LHCN-M2 (cell line): ENCODE measurements around the gene PAMR1. TPM values are rescaled to one million over a fixed set of nuclear protein-coding genes. Genes with fewer than 3 reads are reported as not detected.
A peak's percentile ranks its signal among the peaks of the same experiment; 100 is the strongest.

Experiments used
- DNase-seq: peaks from one replicate; pipeline ENCODE4 v3.0.0-alpha.2; 2012; ENCODE audit warnings: low read depth
- total RNA-seq: library from RNA; depleted of rRNA; stranded (reverse); fragments of >200 nt; gene quantifications from 2 replicates; pipeline ENCODE4 v1.2.3, GENCODE V29; 2014; rRNA removed

Gene PAMR1
- total RNA-seq, 1 experiment from 2014 or later: 0.23 TPM

DNA sequence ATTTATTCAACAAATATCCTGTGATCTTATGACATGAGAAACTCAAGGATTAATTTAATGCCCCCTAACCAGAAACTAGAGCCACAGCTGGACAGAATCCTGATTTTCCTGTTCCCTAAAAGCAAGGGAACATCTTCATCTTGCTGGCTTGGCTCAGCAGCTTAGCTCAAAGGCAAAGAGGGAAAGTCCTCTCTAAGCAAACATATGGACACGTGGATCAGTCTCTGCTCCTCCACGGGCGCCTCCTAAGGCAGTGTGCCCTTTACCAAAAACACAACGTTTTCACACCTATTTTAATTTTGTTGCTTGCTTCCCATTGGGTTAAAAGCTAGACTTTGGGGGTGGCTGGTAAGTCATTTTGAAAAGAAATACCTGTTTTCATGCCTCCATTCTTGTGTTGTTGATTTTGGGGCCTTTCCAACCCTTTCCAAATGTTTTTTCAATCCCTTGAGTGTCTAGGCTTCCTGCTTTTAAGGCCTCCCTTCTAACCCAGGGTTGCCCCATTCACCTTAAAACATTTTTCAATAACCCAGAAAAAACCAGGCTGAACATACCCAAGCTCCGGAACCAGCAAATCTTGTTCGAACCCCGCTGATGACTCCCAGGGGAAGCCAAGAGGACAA, 121.5 kb downstream of the PAMR1 start:
- DNase-seq: no peak

DNA sequence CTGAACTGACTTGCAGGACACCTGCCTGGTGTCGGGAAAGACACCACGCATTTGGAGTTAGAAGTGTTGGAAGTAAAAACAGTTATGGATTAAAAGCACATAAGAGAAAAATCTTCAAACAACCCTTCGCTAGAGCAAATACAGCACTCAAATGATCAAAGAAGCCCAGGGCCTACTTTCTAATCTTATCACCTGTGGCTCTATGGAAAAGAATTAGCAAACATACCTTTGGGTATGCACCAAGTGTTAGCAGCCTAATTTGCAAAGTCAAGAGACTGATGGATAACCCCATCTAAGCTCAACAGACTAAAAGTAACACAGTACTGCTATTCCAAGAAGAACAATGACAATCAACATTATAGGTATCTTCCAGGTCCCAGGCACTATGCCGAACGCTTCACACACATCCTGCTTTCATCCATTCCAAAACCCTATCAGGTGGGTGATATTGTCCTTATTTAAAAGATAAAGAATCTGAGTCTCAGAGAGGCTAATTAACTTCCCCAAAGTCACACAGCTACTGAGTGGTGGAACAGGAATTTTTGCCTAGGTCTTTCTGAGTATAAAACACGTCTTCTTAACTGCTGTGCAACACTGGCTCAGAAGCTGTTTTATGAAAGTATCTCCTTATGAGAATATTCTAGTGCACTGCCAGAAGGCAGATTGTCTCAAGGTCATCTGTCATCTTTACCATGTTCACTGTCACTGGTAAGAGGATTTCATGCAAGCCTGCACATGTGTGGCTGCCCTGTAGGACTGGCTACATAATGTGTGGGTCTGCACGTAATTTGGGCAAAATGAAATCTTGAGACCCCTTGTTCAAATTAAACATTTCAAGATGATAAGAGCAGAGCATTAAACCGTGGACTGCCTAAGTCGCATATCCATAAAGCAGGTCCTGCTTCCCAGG, 122.4 kb downstream of the PAMR1 start:
- no peak for DNase-seq

DNA sequence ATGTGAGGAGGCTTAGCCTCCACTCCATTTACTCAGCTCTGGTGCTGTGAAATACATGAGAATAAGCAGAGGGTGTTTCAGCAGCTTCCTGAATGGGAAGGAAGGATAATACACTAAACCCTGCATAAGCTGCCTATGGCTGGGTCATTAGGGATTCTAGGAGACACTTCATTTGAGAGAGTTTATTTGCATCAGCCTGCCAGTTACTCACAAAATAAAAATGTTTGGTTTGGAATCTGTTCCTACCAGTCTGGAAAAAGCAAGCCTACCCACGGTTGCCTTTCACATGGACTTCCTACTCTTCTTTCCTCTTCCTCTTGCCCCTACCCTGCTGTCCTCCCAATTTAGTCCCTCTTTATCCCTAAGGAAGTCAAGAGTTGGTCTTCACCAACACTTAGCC, 126.5 kb downstream of the PAMR1 start:
- DNase-seq: no peak

DNA sequence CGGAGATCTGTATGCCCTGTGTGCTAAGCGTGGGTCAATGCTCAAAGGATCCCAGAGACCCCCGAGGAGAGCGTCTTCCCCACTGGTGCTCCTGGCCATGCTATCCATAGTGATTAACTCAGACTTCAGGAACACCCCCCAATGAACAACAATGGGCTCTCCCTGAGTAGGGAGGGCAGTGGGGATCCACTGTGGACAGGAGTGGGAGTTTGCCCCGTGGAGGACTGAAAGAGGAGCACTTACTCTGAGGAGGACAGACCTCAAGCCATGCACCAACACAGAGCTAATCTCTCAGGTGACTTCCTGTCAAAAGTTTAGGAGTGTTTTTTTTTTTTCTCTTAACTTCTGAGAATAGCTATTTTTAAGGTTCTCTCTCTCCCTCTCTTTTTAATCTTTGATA, 130.5 kb downstream of the PAMR1 start:
- no peak for DNase-seq

DNA sequence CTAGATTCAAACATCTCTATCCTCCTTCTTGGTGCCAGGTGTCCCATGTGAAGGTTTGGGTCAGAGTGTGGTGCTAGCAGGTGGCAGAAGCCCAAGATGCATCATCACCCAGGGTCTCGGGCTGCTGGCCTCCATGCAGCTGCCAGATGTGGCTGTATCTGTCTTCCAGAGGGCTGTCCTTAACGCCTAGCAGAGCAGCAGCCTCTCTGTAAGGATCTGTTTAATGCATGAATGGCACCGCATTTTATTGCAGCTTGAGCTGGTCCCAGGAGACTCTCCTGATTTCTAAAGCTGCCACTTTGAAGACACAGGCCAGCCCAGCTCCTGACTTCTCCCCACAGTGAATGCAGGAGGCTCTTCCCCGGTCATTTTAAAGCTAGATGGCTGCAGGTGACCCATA, 132.3 kb downstream of the PAMR1 start:
- DNase-seq: no peak

DNA sequence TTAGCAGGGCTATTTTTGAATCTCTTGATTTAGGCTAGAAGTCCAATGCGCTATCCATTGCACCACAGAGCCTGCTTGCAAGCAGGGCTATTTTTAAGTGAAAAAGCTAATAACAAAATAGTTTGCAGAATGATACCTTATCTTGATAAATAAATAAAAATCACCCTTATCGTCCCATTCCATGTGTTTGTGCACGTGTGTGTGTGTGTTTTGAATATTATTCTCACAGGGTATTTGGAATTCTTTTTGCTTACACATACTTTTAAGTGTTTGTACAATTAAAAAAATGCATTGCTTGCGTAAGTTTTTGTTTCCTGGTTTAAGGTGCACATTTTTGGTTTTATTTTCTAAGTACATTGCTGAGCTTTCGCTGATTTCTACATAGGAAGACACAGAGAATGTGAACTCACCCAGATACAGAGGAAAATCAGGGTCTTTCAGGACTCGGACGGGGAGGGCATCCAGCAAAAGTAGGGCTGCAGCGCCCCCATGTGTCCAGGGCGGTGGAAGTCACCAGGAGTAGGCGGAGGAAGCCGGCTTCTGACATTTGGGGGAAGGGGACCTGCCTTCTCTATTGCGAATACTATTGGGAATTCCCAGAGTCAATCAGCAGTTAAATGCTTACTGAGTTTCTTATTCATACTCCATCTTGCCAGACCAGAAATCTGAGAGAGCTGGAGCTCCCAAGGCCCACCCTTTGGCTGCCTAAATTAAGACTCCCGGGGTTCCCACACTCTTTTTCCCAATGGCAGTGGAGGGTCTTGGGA, 133.3 kb downstream of the PAMR1 start:
- peak; percentile 70 for DNase-seq

DNA sequence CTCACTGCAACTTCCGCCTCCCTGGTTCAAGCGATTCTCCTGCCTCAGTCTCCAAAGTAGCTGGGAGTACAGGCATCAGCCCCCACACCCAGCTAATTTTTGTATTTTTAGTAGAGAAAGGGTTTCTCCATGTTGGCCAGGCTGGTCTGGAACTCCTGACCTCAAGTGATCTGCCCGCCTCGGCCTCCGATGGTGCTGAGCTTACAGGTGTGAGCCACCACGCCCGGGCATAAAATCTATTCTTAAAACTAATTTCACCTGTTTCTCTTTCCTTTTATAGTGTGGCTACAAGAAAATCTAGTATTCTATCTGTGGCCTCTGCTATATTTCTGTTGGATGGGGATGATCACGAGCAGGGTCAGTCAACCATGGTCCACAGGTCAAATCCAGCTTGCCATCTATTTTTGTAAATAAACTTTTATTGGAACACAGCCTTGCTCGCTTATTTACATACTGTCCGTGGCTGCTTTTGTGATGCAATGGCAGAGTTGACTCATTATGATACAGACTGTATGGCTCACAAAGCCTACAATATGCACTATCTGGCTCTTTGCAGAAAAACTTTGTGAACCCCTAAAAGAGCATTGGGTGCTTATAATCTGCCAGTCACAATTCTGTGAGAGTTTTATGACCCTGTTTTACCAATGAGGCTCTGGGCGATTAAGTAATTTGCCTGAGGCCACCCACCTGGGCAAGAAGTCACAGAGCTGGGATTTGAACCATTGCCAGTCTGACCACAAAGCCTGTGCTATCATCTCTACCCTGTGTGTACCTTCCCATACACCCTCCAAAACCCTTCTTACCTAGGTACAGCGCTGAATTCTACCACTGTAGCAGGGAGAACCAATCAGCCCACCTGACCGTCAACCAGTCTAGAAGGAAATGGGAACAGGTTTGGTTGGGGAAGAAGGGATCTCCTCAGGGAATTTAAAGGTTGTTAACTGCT, 134.4 kb downstream of the PAMR1 start:
- peak; percentile 66 for DNase-seq

DNA sequence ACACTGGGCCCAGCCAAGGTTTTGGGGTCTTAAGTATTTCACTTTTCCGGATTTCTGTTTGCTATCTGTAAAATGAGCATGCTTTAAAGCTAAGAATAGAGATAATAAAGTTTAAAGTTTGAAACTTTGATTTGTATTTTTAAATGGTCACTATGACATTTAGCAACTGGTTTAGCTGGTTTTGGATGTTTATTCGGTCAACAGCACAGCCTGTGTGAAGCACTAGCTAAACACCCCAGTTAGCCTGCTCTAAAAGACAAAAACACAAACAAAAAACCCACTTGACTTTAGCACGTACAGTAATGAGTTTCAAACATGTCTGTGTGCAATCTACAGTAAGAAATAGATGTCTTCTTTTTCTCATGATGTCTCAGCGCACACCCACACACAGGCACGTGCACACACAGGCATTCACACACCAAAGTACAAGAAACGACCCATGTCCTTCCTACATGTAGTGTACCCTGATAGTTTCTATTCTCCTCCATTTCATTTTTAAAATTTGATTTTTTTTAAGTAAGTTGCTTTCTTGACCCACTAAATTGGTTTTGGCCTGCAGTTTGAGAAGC, 135.4 kb downstream of the PAMR1 start:
- no peak for DNase-seq

DNA sequence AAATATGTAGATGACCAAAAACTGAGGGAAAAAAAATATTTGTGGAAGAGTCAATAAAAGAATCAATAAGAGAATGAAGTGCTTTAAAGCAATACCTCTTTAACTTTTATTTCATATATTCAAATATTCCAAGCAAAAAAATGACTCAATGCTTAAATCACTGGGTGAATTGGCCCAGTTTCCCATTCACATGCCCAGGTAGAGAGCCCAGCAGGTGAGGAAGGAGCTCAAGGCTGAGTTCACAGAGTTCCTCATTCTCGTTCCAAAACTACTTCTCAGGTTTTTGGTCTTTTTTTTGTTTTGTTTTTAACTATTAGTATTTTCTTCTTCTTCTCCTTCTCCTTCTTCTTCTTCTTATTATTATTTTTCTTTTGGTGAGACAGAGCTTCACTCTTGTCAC, 136.3 kb downstream of the PAMR1 start:
- no peak for DNase-seq

DNA sequence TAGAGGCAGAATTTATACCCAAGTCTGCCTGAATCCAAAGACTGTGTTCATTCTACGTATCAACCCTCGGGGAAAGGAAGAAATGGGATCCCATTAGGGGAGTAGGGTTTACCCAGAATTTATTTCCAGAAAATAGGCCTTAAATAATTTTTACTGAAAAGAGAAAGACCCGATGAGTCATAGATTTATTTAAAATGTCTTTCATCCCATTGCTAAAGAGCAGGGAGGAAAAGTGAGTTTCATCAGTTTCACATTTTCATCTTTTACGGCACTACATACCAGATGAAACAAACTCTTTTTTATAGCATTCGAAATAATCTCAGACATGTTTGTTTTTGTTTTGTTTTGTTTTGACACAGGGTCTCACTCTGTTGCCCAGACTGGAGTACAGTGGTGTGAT, 137.4 kb downstream of the PAMR1 start:
- no peak for DNase-seq

DNA sequence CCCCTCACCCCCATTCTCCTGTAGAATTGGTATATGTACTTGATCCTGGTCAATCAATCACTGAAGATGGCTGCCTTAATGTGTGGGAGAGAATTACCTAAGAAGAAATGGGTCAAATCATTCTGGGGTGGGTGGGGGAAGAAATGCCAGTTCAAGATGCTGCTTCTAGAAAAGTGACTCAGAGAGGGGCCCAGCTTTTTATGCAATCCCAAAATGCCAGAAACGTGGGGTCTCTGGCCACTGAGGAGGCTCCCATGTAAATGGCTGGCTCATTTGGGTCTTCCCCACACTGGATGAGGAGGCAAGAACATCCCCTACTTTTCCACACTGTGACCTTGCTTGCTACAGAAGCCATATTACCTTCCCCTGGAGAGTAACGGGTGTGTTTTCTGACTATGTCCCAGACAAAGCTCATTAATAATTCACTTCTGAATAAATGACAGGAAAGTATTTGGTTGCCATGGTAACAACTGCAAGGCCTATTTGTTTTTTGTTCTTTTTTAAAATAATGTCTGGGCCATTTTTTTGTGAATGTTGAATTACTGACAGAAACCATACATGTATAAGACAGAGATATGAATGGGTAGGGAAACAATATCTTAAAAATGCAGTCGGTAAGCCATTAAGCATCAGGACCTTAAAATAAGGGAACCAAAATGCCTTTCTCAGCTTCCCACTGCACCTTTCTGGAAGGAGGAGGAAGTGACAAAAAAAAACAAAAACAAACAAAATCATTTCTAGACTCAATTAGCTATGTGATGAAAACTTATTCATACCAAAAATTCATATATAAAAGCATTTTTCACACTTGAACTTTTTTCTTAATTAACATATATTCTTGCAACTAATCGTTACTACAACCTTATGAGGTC, 138.1 kb downstream of the PAMR1 start:
- peak; percentile 39 for DNase-seq

DNA sequence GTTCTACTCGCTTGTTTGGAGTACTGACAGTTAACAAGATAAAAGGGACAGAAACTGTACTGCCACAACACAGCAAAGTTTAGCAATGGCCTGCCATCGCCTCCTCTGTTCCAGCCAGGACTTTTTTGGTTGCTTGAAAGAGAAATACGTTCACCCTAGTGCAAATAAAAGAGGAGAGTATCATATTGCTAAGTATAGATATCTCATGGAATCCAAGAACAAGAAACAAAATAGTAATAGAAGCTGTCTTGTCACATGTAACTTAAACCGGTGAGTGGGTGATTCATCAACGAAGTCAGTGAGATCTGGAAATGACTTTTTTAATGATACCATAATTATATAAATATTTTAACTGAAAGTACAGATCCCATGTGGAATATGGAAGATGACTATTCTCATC, 141.5 kb downstream of the PAMR1 start:
- DNase-seq: peak; percentile 46

Other genes with a start within 250 kb of the PAMR1 start
- gene SLC1A2, start 106.1 kb downstream of the PAMR1 start, total RNA-seq: 0.38 and 0.40 TPM in 2 replicates
- gene FJX1, start 92.8 kb upstream of the PAMR1 start, total RNA-seq: 52.2 and 73.8 TPM in 2 replicates
- gene TRIM44, start 137.2 kb upstream of the PAMR1 start, total RNA-seq: 23.2 and 35.9 TPM in 2 replicates